Measurements from ENCODE around the gene NDUFA6. TPM values are rescaled to one million over a fixed set of nuclear protein-coding genes. Genes with fewer than 3 reads are reported as not detected.

Gene NDUFA6
- total RNA-seq, 3 donors from 2014 or later, result 37.3 to 61.1 (median 45.2) TPM

- no peak for TF ChIP-seq POLR2AphosphoS5 (IDR thresholded peaks at IDR 0.05)
- no peak for TF ChIP-seq CTCF (IDR thresholded peaks at IDR 0.05)
- TF ChIP-seq POLR2A (IDR thresholded peaks at IDR 0.05), result no peak
- peaks cover 0 to 7% of the 10 kb centered on the region in 2 donors for H3K9me3 ChIP-seq
- H3K4me3 ChIP-seq, result no peak overlapping the region
- H3K36me3 ChIP-seq, result no peaks in the 10 kb centered on the region
- intact Hi-C loops (cut with DNase I; ENCODE audit: low total_unique reads), result no loop called here
- no peak overlapping the region for H3K27ac ChIP-seq
- no peak for DNase-seq (ENCODE audit: low spot score in 2 of 2)
- no peaks in the 10 kb centered on the region for H3K27me3 ChIP-seq
- no peaks in the 10 kb centered on the region for H3K4me1 ChIP-seq
Measured at GRCh38 chr22:42056757-42057511, 33.6 kb downstream of the NDUFA6 start.

GRCh38 chr22:42052765-42053164, 37.8 kb downstream of the NDUFA6 start:
- Histone ChIP-seq H3K27me3 (no peaks in the 10 kb centered on the region), H3K9me3 (peaks cover 0 to 7% of the 10 kb centered on the region in 2 donors), H3K36me3 (no peaks in the 10 kb centered on the region), H3K27ac (no peak overlapping the region), H3K4me1 (no peaks in the 10 kb centered on the region), H3K4me3 (no peak overlapping the region)
- no peak for DNase-seq (ENCODE audit: low spot score in 2 of 2)
- intact Hi-C loops (cut with DNase I; ENCODE audit: low total_unique reads), result no loop called here
- TF ChIP-seq CTCF (IDR thresholded peaks at IDR 0.05) (no peak), POLR2A (IDR thresholded peaks at IDR 0.05) (no peak), POLR2AphosphoS5 (IDR thresholded peaks at IDR 0.05) (no peak)

- Histone ChIP-seq H3K9me3 (no peaks in the 10 kb centered on the region), H3K27me3 (no peaks in the 10 kb centered on the region), H3K4me3 (no peak overlapping the region), H3K36me3 (no peaks in the 10 kb centered on the region), H3K27ac (no peak overlapping the region), H3K4me1 (no peaks in the 10 kb centered on the region)
- TF ChIP-seq POLR2A (IDR thresholded peaks at IDR 0.05), result no peak
- no peak for TF ChIP-seq CTCF (IDR thresholded peaks at IDR 0.05)
- no peak for TF ChIP-seq POLR2AphosphoS5 (IDR thresholded peaks at IDR 0.05)
- intact Hi-C loops (cut with DNase I; ENCODE audit: low total_unique reads), result no loop called here
- DNase-seq (ENCODE audit: low spot score in 2 of 2), result no peak
Measured at GRCh38 chr22:42050641-42051180, 39.9 kb downstream of the NDUFA6 start.

GRCh38 chr22:42041784-42042183, 48.8 kb downstream of the NDUFA6 start:
- intact Hi-C loops (cut with DNase I; ENCODE audit: low total_unique reads), result no loop called here
- TF ChIP-seq POLR2A (IDR thresholded peaks at IDR 0.05), result no peak
- TF ChIP-seq CTCF (IDR thresholded peaks at IDR 0.05), result no peak
- no peak for TF ChIP-seq POLR2AphosphoS5 (IDR thresholded peaks at IDR 0.05)
- no peaks in the 10 kb centered on the region for H3K27me3 ChIP-seq
- DNase-seq (ENCODE audit: low spot score in 2 of 2), result no peak
- no peaks in the 10 kb centered on the region for H3K36me3 ChIP-seq
- no peaks in the 10 kb centered on the region for H3K4me1 ChIP-seq
- no peak overlapping the region for H3K4me3 ChIP-seq
- H3K27ac ChIP-seq, result no peak overlapping the region
- peaks cover 0 to 8% of the 10 kb centered on the region in 2 donors for H3K9me3 ChIP-seq

- no peak for DNase-seq (ENCODE audit: low spot score in 2 of 2)
- Histone ChIP-seq H3K9me3 (peaks cover 0 to 8% of the 10 kb centered on the region in 2 donors), H3K4me1 (no peaks in the 10 kb centered on the region), H3K27ac (no peak overlapping the region), H3K27me3 (no peaks in the 10 kb centered on the region), H3K4me3 (no peak overlapping the region), H3K36me3 (no peaks in the 10 kb centered on the region)
- intact Hi-C loops (cut with DNase I; ENCODE audit: low total_unique reads), result no loop called here
- no peak for TF ChIP-seq POLR2AphosphoS5 (IDR thresholded peaks at IDR 0.05)
- TF ChIP-seq CTCF (IDR thresholded peaks at IDR 0.05), result no peak
- no peak for TF ChIP-seq POLR2A (IDR thresholded peaks at IDR 0.05)
Measured at GRCh38 chr22:42039271-42039670, 51.3 kb downstream of the NDUFA6 start.
